Measurements from ENCODE around the gene CFAP74. TPM values are rescaled to one million over a fixed set of nuclear protein-coding genes. Genes with fewer than 3 reads are reported as not detected.

Gene CFAP74
- total and polyA plus RNA-seq, 9 of the 15 experiments (the other 6 are each of a cell fraction or from before 2014, with no cell fraction given) = 0.03 to 0.15 (median 0.05) TPM; not detected in 6

GRCh38 chr1:1874901-1875300 is 128.7 kb downstream of the CFAP74 start:
- H3K36me3 ChIP-seq (ENCODE audit: control insufficient read depth, insufficient read depth, low read length) = peaks cover 64% of the 10 kb centered on the region
- no peak overlapping the region for H3K4me3 ChIP-seq
- DNase-seq (ENCODE audit: extremely low read depth in 1 of 4, low spot score in 3 of 4) (no peak), ATAC-seq (no peak), FAIRE-seq (no peak)
- H3K4me2 ChIP-seq (ENCODE audit: insufficient read depth, low read length) = no peak overlapping the region
- peaks cover 49% of the 10 kb centered on the region for H4K20me1 ChIP-seq (replicated peaks; ENCODE audit: control insufficient read depth, insufficient read depth, low read length)
- peaks cover 19% of the 10 kb centered on the region for H3K9me1 ChIP-seq (ENCODE audit: control insufficient read depth, insufficient read depth, low read length)
- intact Hi-C loops (cut with micrococcal nuclease) (no loop called here), in situ Hi-C loops (cut with MboI) (no loop called here)
- no TSS peak for BruUV-seq (replicated peaks)
- no peaks in the 10 kb centered on the region for H3K9me3 ChIP-seq (replicated peaks; ENCODE audit: control insufficient read depth, insufficient read depth, low read depth, low read length)
- H3K9ac ChIP-seq (ENCODE audit: insufficient read depth in 1 of 2, low read depth in 2 of 2, low read length in 2 of 2) = no peak overlapping the region
- no peaks in the 10 kb centered on the region for H3K27me3 ChIP-seq (ENCODE audit: control insufficient read depth in 2 of 2, insufficient read depth in 2 of 2, low read length in 2 of 2)
- no peak overlapping the region for H3K27ac ChIP-seq (ENCODE audit: extremely low read depth, low read depth, low read length)
- peaks cover 96% of the 10 kb centered on the region for H3K79me2 ChIP-seq (ENCODE audit: control insufficient read depth, insufficient read depth, low read length)
- CTCF ChIA-PET (ENCODE audit: low intra/inter-chr PET ratio) = no interaction called here
- TF ChIP-seq MIER1 (IDR thresholded peaks at IDR 0.05; ENCODE audit: low read depth) (no peak), LEF1 (IDR thresholded peaks at IDR 0.05) (no peak), HMGN3 (IDR thresholded peaks at IDR 0.05; ENCODE audit: borderline replicate concordance, extremely low read depth, insufficient read length, low read depth, low read length) (no peak), ARID4B (CRISPR knock-in tag; IDR thresholded peaks at IDR 0.05) (no peak), MTA3 (IDR thresholded peaks at IDR 0.05; ENCODE audit: borderline replicate concordance) (no peak), NFXL1 (CRISPR knock-in tag; IDR thresholded peaks at IDR 0.05) (no peak), ZNF184 (CRISPR knock-in tag; IDR thresholded peaks at IDR 0.05) (no peak)
- TF ChIP-seq, protein P1, sequence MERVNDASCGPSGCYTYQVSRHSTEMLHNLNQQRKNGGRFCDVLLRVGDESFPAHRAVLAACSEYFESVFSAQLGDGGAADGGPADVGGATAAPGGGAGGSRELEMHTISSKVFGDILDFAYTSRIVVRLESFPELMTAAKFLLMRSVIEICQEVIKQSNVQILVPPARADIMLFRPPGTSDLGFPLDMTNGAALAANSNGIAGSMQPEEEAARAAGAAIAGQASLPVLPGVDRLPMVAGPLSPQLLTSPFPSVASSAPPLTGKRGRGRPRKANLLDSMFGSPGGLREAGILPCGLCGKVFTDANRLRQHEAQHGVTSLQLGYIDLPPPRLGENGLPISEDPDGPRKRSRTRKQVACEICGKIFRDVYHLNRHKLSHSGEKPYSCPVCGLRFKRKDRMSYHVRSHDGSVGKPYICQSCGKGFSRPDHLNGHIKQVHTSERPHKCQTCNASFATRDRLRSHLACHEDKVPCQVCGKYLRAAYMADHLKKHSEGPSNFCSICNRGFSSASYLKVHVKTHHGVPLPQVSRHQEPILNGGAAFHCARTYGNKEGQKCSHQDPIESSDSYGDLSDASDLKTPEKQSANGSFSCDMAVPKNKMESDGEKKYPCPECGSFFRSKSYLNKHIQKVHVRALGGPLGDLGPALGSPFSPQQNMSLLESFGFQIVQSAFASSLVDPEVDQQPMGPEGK (CRISPR knock-in tag; IDR thresholded peaks at IDR 0.05; ENCODE audit: borderline replicate concordance) = no peak
- no peak overlapping the region for H2AFZ ChIP-seq (ENCODE audit: low read depth, low read length)
- WGBS (ENCODE audit: insufficient coverage, low coverage, missing lambda C conversion rate) = 91% methylated on average over 7 of the region's 7 CpGs
- peaks cover 5 to 15% of the 10 kb centered on the region in 2 experiments; a peak in 3 of 5 replicates for H3K4me1 ChIP-seq (replicated peaks in 1 of 2; ENCODE audit: control insufficient read depth in 2 of 2, insufficient read depth in 2 of 2, low read length in 2 of 2)
- POLR2A ChIA-PET = interaction anchor here (0.9 to 1.3 kb wide), 3 partner anchors 8 to 13 kb away, joined by 3 to 5 read pairs (median 4); no protein-coding TSS in a partner anchor
